HG02981 (cell line): ENCODE data around the gene HS3ST1.

Experiments used
- ATAC-seq: cut with Tn5 transposase; IDR thresholded peaks from one replicate; pipeline ENCODE4 v1.9.1; 2021; ENCODE audit warnings: mild to moderate bottlenecking, moderate library complexity; ENCODE audit not compliant: unreplicated experiment

Gene HS3ST1

DNA sequence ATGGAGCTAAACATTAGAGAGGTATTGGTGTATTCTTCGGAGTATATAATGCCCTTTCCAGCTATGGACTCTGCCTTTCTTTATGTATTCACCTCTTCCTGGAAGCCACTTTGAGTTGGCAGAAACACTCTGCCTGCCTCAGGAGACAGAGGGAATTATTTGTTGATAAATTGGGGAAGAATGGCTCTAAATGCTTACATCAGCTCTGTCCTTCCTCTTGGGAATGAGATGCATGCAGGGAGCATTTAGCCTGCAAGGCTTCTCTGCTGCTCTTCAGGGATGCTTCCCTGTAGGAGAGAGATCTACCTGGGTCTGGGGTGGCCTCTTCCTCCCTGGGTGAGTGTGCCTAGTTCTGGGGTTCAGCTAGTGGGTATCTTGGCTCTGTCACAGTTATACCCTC is 6.9 kb upstream of the HS3ST1 start:
- no peak for ATAC-seq

GRCh38 chr4:11431111-11431510 is 2.4 kb upstream of the HS3ST1 start:
- no peak for ATAC-seq

GRCh38 chr4:11430536-11430935 is 1.8 kb upstream of the HS3ST1 start:
- no peak for ATAC-seq

- ATAC-seq: no peak
Observed at GRCh38 chr4:11429699-11430045, 978 bp upstream of the HS3ST1 start.

- ATAC-seq: peak; percentile 75
Observed at GRCh38 chr4:11428899-11429698, 405 bp upstream of the HS3ST1 start.

DNA sequence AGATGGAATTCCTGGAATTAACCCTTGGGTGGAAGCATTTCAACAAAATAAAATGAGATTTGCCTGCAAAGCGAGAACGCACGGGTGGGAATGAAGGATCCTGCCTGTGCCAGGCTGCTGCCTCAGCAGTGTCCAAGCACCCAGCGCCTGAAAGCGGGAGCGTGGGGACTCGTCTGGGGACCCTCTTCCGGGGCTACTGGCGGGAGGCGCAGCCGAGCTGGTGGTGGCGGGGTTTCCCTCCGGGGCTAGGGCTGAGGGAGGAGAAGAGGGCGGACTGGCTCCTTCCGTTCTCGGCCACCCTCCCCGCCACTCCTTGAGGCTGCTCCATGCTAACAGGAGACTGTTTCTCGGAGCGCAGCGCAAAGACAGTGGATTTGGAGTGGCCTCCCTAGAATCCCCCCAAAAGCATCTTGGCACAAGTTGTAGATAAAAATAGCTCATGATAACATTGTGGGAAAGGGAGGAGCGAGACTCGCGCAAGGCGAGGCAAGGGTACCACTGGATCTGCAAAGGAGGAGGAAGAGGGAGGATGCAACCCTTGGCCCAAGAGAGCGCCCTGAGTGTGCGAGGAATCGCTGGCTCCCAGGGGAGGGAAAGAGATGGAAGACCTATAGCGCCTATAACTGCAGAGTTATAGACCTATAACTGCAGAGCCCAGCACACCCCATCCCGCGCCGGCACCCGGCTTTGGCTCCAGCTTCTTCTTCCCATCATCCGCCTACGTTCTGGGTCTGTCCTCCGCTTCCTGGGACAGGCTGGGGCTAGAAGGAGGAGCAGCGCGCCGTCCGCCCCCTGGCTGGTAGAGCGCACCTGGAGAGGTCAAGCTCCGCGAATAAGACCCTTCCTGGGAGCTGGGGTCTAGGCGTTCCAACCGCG is 1.3 kb downstream of the HS3ST1 start:
- no peak for ATAC-seq

- no peak for ATAC-seq
Observed at GRCh38 chr4:11426731-11427120, 2.0 kb downstream of the HS3ST1 start.

DNA sequence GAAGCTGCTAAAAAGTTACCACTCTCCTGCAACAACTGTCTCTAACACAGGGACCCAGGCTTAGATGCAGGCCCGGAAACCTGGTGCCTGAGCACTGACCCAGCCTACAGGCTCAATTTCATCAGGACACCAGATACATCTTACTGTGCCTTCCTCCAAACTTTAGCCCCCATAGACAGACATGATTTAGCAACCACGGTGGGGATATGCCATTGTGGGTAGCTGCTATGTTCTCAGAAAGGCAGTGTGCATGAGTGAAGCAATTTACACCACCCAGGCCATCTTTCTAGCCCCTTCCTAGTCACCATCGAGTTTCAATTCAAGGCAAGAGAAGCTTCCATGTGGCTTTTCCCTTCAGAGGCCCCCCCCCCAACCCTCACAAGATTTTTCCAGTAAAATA is 2.7 kb downstream of the HS3ST1 start:
- no peak for ATAC-seq

GRCh38 chr4:11424856-11425255 is 3.8 kb downstream of the HS3ST1 start:
- ATAC-seq: no peak

- no peak for ATAC-seq
Observed at GRCh38 chr4:11424000-11424399, 4.7 kb downstream of the HS3ST1 start.

- ATAC-seq: no peak
Observed at GRCh38 chr4:11423465-11423864, 5.2 kb downstream of the HS3ST1 start.

DNA sequence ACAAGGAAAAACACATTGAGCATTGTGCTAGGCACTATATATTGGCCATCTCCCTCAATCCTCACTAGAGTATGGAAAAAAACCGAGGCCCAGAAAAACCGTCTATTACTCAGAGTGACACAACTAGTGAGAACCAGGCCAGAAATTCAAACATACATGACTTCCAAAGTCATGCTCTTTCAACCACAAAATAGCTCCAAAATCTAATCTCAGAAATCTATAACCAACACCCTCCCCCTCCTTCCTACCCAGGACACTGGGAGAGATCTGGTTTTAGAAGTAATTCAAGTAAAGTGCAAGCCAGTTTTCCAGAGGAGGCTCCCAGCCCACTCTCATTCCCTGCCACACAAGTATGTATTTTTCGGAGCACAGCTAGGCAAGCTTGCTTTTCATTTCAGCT is 7.6 kb downstream of the HS3ST1 start:
- ATAC-seq: no peak

DNA sequence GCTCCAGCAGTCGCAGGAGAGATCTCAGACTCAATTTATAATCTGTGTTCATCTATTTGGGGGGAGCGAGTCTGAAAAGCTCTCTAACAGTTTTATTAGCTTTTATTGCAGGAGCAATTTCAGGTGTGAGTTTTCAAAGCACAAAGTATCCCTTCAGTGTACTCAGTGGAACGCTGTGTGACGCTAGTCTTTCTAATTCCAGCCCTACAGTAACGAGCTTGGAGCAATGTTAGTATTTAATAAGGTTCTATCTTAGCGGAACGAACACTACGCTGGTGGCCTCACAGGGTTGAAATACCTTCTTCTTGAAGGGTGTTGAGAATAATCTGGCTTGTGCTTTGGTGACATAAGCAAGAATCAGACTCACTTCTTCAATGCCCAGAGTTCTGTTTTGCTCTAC is 8.4 kb downstream of the HS3ST1 start:
- no peak for ATAC-seq

DNA sequence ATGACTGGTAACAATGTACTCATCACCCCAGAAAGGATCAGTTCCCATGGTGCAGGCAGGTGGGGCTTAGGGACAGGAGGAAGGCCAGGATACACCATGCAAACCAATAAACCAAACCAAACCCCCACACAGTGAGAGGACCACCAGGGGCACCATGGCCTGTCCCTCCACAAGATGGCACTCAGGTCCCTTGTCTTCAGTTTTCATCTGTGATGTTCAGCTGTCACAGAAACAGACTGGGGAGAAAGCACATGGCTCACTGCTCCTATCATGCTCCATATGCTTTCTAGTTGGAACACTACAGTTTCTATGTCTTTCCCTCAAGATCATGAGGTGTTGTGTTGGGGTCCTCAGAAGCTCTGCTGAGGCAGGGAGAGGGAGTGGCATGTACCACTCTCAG is 10.1 kb downstream of the HS3ST1 start:
- ATAC-seq: no peak

- ATAC-seq: no peak
Observed at GRCh38 chr4:11416767-11417113, 12.0 kb downstream of the HS3ST1 start.

DNA sequence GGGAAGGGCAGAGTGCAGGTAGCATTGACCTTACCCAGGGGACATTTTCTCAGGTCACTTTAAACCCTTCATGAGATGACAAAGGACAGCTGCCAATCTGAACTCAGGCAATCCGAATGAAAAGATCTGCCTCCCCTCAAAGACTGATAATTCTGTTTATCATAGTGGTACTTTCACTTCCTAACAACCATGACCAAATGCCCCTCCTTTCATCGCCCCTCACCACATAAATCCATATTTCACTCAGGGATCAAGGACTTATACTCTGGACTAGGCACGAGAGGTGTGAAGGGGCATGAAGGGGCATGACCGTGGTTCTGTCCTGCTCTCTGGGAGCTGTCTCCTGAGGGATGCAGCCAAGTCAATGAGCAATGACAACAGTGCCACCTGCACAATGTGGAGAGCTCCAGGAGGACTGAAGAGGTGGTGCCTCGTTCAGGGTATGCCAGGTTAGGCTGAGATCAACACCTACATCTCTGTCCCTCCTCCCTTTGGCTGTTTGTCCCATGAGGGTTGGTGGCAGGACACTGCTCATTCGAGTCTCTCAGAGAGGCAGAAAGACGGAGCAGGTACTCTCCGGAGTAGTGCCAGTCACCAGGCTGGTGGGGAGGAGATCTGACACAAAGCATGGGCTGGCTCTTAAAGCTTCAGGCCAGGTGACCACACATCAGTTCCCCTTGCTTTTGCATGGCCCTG is 12.5 kb downstream of the HS3ST1 start:
- ATAC-seq: peak; percentile 24

GRCh38 chr4:11415409-11416070 is 13.2 kb downstream of the HS3ST1 start:
- peak; percentile 69 for ATAC-seq

DNA sequence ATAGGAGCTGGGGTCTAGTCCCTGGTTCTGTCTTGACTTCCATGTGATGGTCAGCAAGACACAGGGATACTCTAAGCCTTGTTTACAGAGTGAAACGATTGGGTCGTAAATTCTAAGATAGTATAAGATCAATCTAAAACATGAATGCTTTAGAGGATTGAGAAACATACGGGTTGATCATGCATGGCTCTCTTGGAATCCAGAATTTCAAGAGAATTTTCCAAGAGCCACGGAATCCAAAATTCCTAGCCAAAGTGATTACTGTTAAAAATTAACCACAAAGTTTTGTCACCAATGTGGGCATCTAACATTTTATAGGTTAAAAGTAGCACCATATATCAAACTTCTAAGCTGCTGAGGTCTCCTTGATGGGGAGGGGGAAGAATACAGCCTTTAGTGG is 16.5 kb downstream of the HS3ST1 start:
- ATAC-seq: no peak

DNA sequence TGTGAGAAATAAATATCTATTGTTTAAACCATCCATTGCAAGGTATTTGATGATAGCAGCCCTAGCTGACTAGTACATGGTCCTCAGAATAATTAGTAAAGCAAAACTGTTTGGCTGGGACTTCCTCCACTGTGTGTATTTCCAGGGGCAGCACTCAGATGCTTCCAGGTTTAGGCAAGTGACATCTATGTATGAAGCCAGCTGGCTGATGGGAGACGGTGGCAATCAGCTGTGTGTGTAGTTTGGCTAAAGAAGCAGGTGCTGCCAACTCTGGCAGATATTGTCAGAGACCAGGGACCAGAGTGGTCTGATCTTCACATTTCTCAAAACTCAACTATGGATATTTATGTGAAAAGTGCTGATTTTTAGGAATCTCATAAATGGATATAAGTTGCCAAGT is 19.1 kb downstream of the HS3ST1 start:
- no peak for ATAC-seq

GRCh38 chr4:11408233-11408967 is 20.3 kb downstream of the HS3ST1 start:
- ATAC-seq: no peak

- ATAC-seq: no peak
Observed at GRCh38 chr4:11407551-11407950, 21.1 kb downstream of the HS3ST1 start.
